NCI-H1048 (cell line): ENCODE results near the gene CTNND2.
"Not testable (repeated sequence)": the region's sequence is repeated elsewhere in the genome, so short reads cannot be mapped to it uniquely, and the experiment has no call there.

Experiments
- DNase-seq: peaks from one replicate; lab custom pipeline; 2025; lab: John Stamatoyannopoulos, UW

Gene CTNND2

DNA sequence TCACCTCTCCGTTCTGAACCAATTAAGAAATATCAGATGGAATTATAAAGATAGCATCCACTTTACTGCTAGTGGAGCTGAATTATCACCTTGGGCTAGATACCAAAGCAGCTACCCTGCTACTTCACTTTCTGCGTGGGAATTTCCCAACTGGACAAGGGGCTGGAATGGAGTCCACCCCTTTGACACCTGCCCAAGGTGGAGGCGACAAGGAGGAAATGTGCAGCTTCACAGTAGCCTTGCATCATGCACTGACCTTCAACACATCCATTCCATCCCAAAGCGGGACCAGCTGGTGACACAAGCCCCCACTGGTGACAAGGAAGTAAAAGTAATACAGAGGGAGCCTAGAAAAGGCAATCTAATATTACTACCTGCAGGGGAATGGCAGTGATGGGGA lies 30.7 kb downstream of the CTNND2 start:
- no peak for DNase-seq

- no peak for DNase-seq
Observed at GRCh38 chr5:11869203-11869602, 35.0 kb downstream of the CTNND2 start.

DNA sequence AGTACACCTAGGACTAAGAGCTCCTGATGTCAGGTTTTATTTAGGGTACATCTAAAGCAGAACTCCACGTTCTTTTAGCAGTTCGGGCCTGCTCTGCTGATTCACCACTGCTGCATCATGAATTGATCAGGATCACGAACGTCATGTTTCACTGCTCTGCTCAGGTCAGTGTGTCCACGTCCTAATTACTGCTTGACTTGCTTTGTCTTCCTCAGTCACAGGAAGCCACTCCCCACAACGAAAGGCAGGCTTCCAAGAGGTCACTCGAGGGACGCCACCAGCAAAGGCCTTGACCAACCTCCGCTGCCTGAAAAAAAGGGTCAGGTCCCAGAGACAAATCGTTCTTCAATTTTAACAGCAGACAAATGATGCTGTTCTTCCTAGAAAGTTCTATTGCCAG lies 40.3 kb downstream of the CTNND2 start:
- no peak for DNase-seq

DNA sequence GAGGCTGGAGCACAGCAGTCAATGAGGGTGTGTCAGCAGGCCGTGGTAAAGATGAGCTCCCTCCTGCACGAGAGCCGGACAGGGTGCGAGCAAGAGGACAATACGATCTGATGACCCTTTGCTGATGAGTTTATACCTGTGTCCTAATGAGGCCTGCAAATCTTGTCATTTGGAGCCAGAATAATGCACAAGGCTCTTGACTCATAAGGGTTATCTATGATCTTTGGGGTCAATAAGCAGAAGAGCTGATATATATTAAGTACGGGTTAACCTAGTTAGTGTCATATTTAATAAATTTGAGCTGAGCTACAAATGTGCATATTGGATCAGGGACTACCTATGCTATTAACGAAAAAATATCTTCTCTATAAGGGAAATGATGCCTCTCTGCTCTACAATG lies 46.9 kb downstream of the CTNND2 start:
- DNase-seq = no peak

DNA sequence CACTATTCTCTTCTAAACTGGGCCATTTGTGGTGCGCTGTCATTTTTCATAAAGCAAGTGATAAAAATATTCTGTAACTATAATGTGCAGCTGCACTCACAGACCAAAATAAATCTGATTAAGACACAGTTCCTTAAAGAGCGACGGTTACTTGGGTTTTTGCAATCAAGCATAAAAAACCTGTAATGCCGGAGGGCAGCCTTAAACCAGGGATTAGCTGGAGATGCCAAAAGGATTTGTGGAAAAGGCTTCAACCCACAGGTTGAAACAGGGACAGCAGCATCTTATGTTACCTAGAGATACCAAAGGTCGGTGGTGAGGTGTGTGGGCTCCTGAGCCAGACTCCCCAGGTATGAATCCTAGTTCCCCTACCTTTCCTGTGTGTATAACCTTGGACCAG lies 49.3 kb downstream of the CTNND2 start:
- DNase-seq = no peak

- DNase-seq = no peak
Observed at GRCh38 chr5:11853796-11854195, 50.5 kb downstream of the CTNND2 start.

DNA sequence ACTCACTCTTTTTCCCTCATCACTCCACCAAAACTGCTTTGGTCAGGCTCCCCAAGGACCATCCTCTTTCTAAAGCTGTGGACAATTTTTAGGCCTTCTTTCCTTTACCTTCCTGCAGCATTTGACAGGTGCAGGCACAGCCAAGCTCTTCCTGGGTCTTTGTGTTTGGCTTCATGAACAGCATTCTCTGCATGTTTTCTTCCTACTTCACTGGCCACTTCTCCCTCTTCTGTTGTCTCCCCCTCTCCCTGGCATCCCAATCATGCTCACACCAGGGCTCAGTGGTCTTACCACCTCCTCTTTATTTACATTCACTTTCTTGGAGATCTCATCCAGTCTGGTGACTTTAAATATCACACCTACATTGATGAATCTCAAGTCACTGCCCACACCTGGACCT lies 51.1 kb downstream of the CTNND2 start:
- no peak for DNase-seq

DNA sequence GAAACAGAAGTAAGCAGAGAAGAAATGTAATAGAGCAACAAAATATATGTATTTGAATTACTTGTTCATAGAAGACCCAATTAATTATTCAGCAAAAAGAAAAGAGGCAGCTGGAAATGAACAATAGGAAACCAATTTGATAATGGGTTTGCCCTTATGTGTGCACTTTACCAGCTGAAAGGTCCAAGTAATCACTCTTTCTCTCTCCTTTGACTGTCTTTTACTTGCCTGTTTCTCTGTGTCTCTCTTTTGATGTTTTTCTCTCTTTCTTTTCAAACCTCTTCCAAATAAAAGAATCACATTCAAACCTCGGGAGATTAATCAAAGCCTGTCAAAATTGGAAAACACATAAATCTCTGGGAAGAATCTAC lies 51.5 kb downstream of the CTNND2 start:
- DNase-seq = no peak

GRCh38 chr5:11851965-11852716 lies 52.1 kb downstream of the CTNND2 start:
- DNase-seq = no peak

GRCh38 chr5:11851416-11851815 lies 52.8 kb downstream of the CTNND2 start:
- no peak for DNase-seq

- DNase-seq = not testable (repeated sequence)
Observed at GRCh38 chr5:11828566-11828965, 75.7 kb downstream of the CTNND2 start.

GRCh38 chr5:11822598-11822997 lies 81.6 kb downstream of the CTNND2 start:
- DNase-seq = no peak

DNA sequence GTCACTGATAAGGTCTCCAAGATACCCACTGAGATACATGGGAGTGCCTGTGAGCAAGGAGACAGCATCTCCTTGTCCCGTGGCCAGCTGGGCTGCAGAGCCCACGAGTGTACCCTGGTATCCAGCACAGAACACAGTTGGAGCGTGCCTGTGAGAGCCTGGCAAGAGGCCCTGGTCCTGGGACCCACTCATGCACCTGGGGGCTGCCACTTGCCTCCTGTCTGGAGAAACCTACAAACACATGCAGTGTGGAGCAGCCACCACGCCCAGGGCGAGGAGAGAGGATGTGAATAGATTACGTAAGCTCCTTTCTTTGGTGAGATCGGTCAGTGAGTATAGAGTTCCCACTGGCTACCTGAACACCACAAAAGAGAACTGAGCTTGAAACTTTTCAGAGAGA lies 88.3 kb downstream of the CTNND2 start:
- DNase-seq = no peak

- no peak for DNase-seq
Observed at GRCh38 chr5:11815481-11815880, 88.8 kb downstream of the CTNND2 start.

DNA sequence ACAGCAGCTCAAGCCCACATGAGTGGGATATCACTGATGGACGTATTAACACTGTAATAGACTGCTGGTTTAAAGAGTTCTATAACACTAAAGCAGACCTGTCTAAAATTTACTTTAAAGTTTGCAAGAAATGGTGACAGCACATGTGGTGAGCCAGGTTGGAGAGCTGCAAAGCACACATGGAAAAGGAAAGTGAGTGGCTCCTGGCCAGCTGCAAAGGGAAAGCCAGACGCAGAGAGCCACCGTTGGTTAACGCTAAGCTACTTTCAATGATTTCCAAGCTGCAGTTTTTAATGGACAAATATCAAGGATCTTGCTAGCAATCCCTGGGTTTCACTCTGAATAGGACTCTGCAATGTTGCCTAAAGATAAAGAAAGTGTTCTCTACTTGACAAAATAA lies 89.9 kb downstream of the CTNND2 start:
- no peak for DNase-seq

DNA sequence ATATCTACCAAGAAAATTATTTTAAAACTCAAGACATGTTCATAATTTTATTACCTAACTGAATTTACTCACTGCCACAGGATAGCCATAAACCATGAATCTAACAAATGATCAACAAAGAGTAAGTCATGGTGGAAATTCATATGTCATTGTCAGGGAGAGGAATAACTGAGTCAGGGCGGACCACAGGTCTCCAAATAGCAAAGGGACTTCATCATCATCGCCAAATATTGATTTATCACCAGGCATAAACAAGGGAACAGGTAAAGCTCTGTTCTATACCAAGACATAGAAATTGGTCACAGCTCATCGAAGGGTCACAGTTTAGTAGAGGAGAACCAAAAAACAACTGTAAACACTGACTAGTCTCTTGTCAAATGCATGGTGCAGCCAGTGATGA lies 94.8 kb downstream of the CTNND2 start:
- DNase-seq = no peak

- no peak for DNase-seq
Observed at GRCh38 chr5:11803436-11803835, 100.8 kb downstream of the CTNND2 start.

- DNase-seq = no peak
Observed at GRCh38 chr5:11801061-11801460, 103.2 kb downstream of the CTNND2 start.

DNA sequence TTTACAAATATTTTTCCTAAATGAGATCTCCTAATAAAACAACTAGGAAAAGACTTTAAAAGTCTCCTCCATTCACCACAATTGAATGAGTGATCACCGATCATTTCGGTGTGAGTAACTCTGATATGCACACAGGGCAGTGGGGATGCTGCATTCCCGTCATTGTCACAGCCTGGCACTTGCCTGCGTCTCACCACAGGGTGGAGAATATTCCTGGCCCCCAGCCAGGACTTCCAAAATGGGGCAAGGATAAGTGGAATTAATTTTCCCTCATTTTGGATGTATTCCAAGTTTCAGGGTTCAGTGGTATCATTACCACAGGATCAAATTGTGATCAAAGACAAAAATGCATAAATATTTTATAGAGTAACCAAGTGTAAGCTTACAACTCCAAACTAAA lies 107.1 kb downstream of the CTNND2 start:
- DNase-seq = no peak

- no peak for DNase-seq
Observed at GRCh38 chr5:11793396-11793795, 110.8 kb downstream of the CTNND2 start.

DNA sequence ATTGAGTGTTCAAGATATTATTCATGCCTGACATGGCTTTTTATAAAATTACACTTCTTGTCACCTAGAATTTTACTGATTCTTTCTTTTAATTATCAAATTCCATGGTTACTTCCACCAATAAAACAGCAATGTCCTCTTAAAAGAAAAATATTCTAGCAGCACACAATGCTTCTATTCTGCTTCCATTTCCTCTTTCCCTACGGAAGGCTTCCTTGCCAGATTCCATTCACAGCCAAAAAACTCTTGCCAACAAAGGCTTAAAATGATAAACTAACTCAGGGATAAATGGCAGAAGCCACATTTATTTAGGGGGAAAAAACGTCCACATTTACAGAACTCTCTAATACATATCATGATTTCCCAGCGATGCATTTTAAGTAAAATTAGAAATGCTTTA lies 111.6 kb downstream of the CTNND2 start:
- DNase-seq = no peak

- DNase-seq = no peak
Observed at GRCh38 chr5:11791792-11792191, 112.5 kb downstream of the CTNND2 start.

DNA sequence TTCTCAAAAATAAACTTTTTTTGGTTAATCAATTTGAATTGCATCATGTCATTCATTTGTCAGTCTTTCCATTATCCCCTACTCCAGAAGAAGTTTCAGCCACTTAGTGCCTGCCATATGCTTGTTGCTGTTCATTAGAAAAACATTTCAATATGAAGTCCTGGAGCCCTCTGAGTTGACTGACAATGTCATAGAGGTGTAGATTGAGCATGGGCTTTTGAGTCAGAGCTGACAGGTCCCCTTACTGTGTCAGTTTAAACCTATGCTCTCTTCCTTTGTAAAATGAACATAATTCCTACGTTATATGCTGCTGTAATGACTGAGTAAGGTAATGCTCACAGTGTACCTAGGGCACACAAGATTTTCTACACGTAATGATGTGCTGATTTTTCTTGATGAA lies 114.0 kb downstream of the CTNND2 start:
- DNase-seq = no peak

- DNase-seq = no peak
Observed at GRCh38 chr5:11785771-11786352, 118.4 kb downstream of the CTNND2 start.
